K562 (cell line): ENCODE data around the gene WASF2. TPM values are rescaled to one million over a fixed set of nuclear protein-coding genes. Genes with fewer than 3 reads are reported as not detected.
A peak's percentile ranks its signal among the peaks of the same experiment; 100 is the strongest.

Experiments used
- ATF2 ChIP-seq: sonication (generic); formaldehyde crosslinking; IDR thresholded peaks from 2 replicates; pipeline ENCODE4 v1.8.1; 2022; ENCODE audit warnings: missing genetic modification reagents
- BRF1 ChIP-seq: IDR thresholded peaks from 3 replicates; pipeline ENCODE4 v1.6.1; 2011; ENCODE audit warnings: borderline replicate concordance, mild to moderate bottlenecking; ENCODE audit not compliant: insufficient read length; ENCODE audit errors: extremely low read depth
- CEBPG ChIP-seq, 3 experiments: fragments of 200-800 bp in 1 of 3; sonication (Bioruptor generic) in 1 of 3; sonication (generic) in 1 of 3; formaldehyde crosslinking in 1 of 3; IDR thresholded peaks in 2 of 3; conservative IDR thresholded peaks in 1 of 3; 2 replicates each; pipeline versions ENCODE4 v1.6.1 to v1.8.0; 2016 to 2022; ENCODE audit warnings: missing compliant biosample characterization in 2 of 3, missing genetic modification characterization in 2 of 3, mild to moderate bottlenecking in 1 of 3, missing genetic modification reagents in 1 of 3
- CREM ChIP-seq: IDR thresholded peaks from 2 replicates; pipeline ENCODE4 v1.6.1; 2014; ENCODE audit warnings: antibody characterized with exemption, low read depth
- E2F5 ChIP-seq: sonication (generic); formaldehyde crosslinking; IDR thresholded peaks from 2 replicates; pipeline ENCODE4 v1.8.0; 2022; ENCODE audit warnings: mild to moderate bottlenecking, missing genetic modification reagents
- ELF4 ChIP-seq: fragments of 450-650 bp; formaldehyde crosslinking; IDR thresholded peaks from 2 replicates; pipeline ENCODE4 v1.4.0; 2022; ENCODE audit warnings: missing genetic modification characterization
- EWSR1 ChIP-seq: fragments of 450-650 bp; IDR thresholded peaks from 2 replicates; pipeline ENCODE4 v1.6.1; 2018; ENCODE audit warnings: borderline replicate concordance, mild to moderate bottlenecking, low read depth, moderate library complexity; ENCODE audit not compliant: partially characterized antibody
- GATAD2B ChIP-seq: fragments of 450-650 bp; IDR thresholded peaks from 2 replicates; pipeline ENCODE4 v1.6.1; 2017; ENCODE audit warnings: mild to moderate bottlenecking, borderline replicate concordance
- HBP1 ChIP-seq: fragments of 450-650 bp; formaldehyde crosslinking; IDR thresholded peaks from 2 replicates; pipeline ENCODE4 v1.4.0; 2022; ENCODE audit warnings: missing genetic modification characterization
- HCFC1 ChIP-seq: IDR thresholded peaks from 2 replicates; pipeline ENCODE4 v1.6.1; 2012; ENCODE audit warnings: low read depth, low read length, improper control_type of control experiment
- HMGN3 ChIP-seq: IDR thresholded peaks from 2 replicates; pipeline ENCODE4 v1.6.1; 2011; ENCODE audit warnings: borderline replicate concordance, low read depth, mild to moderate bottlenecking, mixed read lengths, low read length; ENCODE audit not compliant: insufficient read length; ENCODE audit errors: extremely low read depth
- MCM5 ChIP-seq: fragments of 450-650 bp; IDR thresholded peaks from 2 replicates; pipeline ENCODE4 v1.6.1; 2016; ENCODE audit warnings: low read depth
- MYC ChIP-seq, 2 experiments: fragments of 250-450 bp in 1 of 2; sonication (Bioruptor Pico) in 1 of 2; IDR thresholded peaks; 2 replicates each; pipeline versions ENCODE4 v1.5.1 to v1.6.1; 2012 to 2021; ENCODE audit warnings: low read depth in 2 of 2, borderline replicate concordance in 1 of 2, improper control_type of control experiment in 1 of 2, low read length in 1 of 2, mild to moderate bottlenecking in 1 of 2, moderate library complexity in 1 of 2
- NFXL1 ChIP-seq: fragments of 450-650 bp; formaldehyde crosslinking; IDR thresholded peaks from 2 replicates; pipeline ENCODE4 v1.4.0; 2021; ENCODE audit warnings: mild to moderate bottlenecking
- NR2C2 ChIP-seq, 2 experiments: fragments of 200-800 bp in 1 of 2; sonication (Bioruptor generic) in 1 of 2; sonication (generic) in 1 of 2; formaldehyde crosslinking in 1 of 2; IDR thresholded peaks; 2 replicates each; pipeline versions ENCODE4 v1.6.1 to v1.8.0; 2016 to 2022; ENCODE audit warnings: mild to moderate bottlenecking in 1 of 2, missing compliant biosample characterization in 1 of 2, missing genetic modification characterization in 1 of 2, missing genetic modification reagents in 1 of 2
- NUFIP1 ChIP-seq: fragments of 450-650 bp; IDR thresholded peaks from 2 replicates; pipeline ENCODE4 v1.6.1; 2018; ENCODE audit not compliant: partially characterized antibody
- PHB2 ChIP-seq: fragments of 450-650 bp; IDR thresholded peaks from 2 replicates; pipeline ENCODE4 v1.6.1; 2017; ENCODE audit warnings: low read depth
- PKNOX1 ChIP-seq: fragments of 450-650 bp; IDR thresholded peaks from 2 replicates; pipeline ENCODE4 v1.6.1; 2016
- SNRNP70 ChIP-seq: fragments of 200-400 bp; formaldehyde crosslinking; optimal IDR thresholded peaks from 2 replicates; pipeline ENCODE3; 2017; ENCODE audit warnings: low read depth, low read length
- YY1 ChIP-seq, 3 experiments: IDR thresholded peaks; 2 replicates each; pipeline ENCODE4 v1.6.1; 2011; ENCODE audit warnings: low read length in 2 of 3, mild to moderate bottlenecking in 2 of 3, moderate library complexity in 2 of 3, borderline replicate concordance in 1 of 3, control low read depth in 1 of 3, low read depth in 1 of 3; ENCODE audit not compliant: insufficient read depth in 3 of 3, insufficient replicate concordance in 2 of 3, control insufficient read depth in 1 of 3, insufficient read length in 1 of 3; ENCODE audit errors: extremely low read depth in 1 of 3
- ZNF717 ChIP-seq: fragments of 250-450 bp; sonication (Bioruptor Pico); IDR thresholded peaks from 2 replicates; pipeline ENCODE4 v1.5.0; 2021
- ZNF766 ChIP-seq: fragments of 200-800 bp; sonication (Bioruptor generic); conservative IDR thresholded peaks from 2 replicates; pipeline ENCODE4 v1.6.1; 2016; ENCODE audit warnings: missing genetic modification characterization, missing compliant biosample characterization
- polyA plus RNA-seq, 8 experiments: library from polyadenylated mRNA; depleted of rRNA in 4 of 8; stranded (reverse) in 5 of 8; unstranded in 3 of 8; fragments of >200 nt; fragmentation: Nextera tagmentation in 2 of 8; fragmentation: Illumina TruSeq in 1 of 8; extraction: Ambion mirVana in 2 of 8; extraction: Trizol in 1 of 8; gene quantifications; 2 replicates each; pipeline versions ENCODE4 v1.2.1 to v1.2.3, GENCODE V29; 2011 to 2014; ENCODE audit warnings: inconsistent platforms in 1 of 8, missing spikeins in 1 of 8
- total RNA-seq, 7 experiments: library from RNA; depleted of rRNA in 6 of 7; stranded (reverse); fragments of >200 nt in 6 of 7; fragmentation: Illumina TruSeq in 2 of 7; extraction: Trizol in 2 of 7; gene quantifications; 2 replicates each; pipeline versions ENCODE4 v1.2.1 to v1.2.3, GENCODE V29; 2011 to 2021; ENCODE audit warnings: low replicate concordance in 1 of 7

WASF2 gene
- total and polyA plus RNA-seq, 9 of the 15 experiments (the other 6 are each of a cell fraction or from before 2014, with no cell fraction given) = 8.2 to 163 (median 31.2) TPM

GRCh38 chr1:27428316-27429028 is 61.5 kb downstream of the WASF2 start (continued):
- peak in 1 of 3 experiments; percentile 38 for TF ChIP-seq YY1 (IDR thresholded peaks at IDR 0.05; ENCODE audit: borderline replicate concordance in 1 of 3, control insufficient read depth in 1 of 3, extremely low read depth in 1 of 3, insufficient read depth in 3 of 3, insufficient read length in 1 of 3, insufficient replicate concordance in 2 of 3, low read depth in 1 of 3, low read length in 2 of 3)
- no peak for TF ChIP-seq EWSR1
- no peak for TF ChIP-seq PHB2
- peak; percentile 55; the same call in 1 of the 2 replicates for TF ChIP-seq CREM
- no peak for TF ChIP-seq HCFC1
- TF ChIP-seq NFXL1 = no peak
- TF ChIP-seq ATF2 = no peak
- TF ChIP-seq ZNF717 (CRISPR knock-in tag) = no peak
- TF ChIP-seq HBP1 = no peak
- TF ChIP-seq ZNF766 (CRISPR knock-in tag) = peak; percentile 74
- TF ChIP-seq PKNOX1 = peak; percentile 34
- no peak for TF ChIP-seq HMGN3
- TF ChIP-seq SNRNP70 = no peak
- TF ChIP-seq NR2C2 (CRISPR knock-in tag; IDR thresholded peaks at IDR 0.05) = no peak
- no peak for TF ChIP-seq NR2C2 (tag; IDR thresholded peaks at IDR 0.05)
- TF ChIP-seq GATAD2B = no peak
- no peak for TF ChIP-seq CEBPG (CRISPR knock-in tag; IDR thresholded peaks at IDR 0.05)
- TF ChIP-seq CEBPG (tag; conservative IDR thresholded peaks at IDR 0.05 in 1 of 2, IDR thresholded peaks at IDR 0.05 in 1 of 2) = no peak
- TF ChIP-seq BRF1 = no peak
- TF ChIP-seq NUFIP1 = no peak
- no peak for TF ChIP-seq MCM5
- no peak for TF ChIP-seq ELF4 (CRISPR knock-in tag)
- no peak for TF ChIP-seq E2F5 (CRISPR knock-in tag)
- TF ChIP-seq MYC (IDR thresholded peaks at IDR 0.05; ENCODE audit: low read depth, low read length) = peak; percentile 85
- no peak for TF ChIP-seq MYC (CRISPR knock-in tag; IDR thresholded peaks at IDR 0.05; ENCODE audit: borderline replicate concordance, low read depth)
